Muscle of back (tissue), 11 donors: Measurements from ENCODE around the gene PPP1R12C. TPM values are rescaled to one million over a fixed set of nuclear protein-coding genes. Genes with fewer than 3 reads are reported as not detected.

ENCODE experiments used
- DNase-seq, 3 donors: peaks; one replicate each; pipeline versions ENCODE4 v3.0.0 to v3.0.0-alpha.2; 2013
- polyA plus RNA-seq, 10 donors: library from polyadenylated mRNA; unstranded; fragments of 120-200 nt; gene quantifications; one replicate each; pipeline ENCODE4 v1.2.1, GENCODE V29; 2013; ENCODE audit not compliant: insufficient read length in 10 of 10

PPP1R12C gene
- polyA plus RNA-seq, 10 donors: 49.8 to 104 (median 82.2) TPM

DNA sequence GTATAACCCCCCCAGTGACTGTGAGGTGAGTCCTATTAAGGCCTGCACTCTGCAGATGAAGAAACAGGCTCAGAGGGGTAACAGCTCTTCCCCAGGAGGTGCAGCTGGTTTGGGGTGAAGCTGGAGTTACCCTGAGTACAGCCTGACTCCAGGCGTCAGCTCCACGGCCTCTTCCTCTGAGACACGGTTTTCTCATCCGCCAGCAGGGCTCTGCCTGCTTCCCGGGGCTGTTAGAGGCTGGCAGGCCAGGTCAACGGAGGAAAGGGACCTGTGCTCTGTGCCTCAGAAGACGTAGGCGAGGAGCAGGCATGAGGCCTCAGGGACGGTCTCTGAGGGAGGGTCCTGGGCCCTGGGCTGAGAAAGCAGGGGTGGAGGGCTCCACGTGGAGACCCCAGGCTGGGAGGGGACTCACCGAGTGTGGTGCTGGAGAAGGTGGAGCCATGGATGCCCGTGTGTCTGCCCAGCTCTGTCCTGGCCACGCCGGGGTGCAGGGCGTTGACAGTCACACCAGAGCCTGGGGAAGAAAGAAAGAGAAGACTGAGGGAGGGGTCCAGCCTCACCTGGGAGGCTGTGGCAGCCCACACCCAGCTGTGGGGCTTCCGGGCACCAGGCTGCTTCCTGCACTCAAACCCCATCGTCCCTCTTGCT lies 70.3 kb downstream of the PPP1R12C start:
- no peak for DNase-seq

GRCh38 chr19:55044771-55045716 lies 72.4 kb downstream of the PPP1R12C start:
- DNase-seq: no peak

GRCh38 chr19:55044286-55044685 lies 73.2 kb downstream of the PPP1R12C start:
- no peak for DNase-seq

DNA sequence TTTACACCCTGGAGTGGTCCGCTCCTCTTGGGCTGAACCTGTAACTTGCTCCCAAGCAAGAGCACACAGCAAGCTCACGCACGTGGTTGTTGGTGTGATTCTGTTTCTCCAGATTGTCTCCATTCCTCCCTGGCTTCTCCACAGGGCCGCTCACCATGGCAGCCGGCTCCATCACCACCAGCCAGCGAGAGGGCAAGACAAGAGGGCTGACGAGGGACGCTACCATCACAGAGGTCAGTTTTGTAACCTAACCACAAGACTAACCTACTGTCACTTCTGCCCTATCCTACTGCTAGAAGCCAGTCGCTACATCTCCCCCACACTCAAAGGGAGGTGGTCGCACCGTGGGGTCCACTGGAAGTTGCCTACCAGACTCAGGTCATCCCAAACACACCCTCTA lies 74.7 kb downstream of the PPP1R12C start:
- DNase-seq: no peak

DNA sequence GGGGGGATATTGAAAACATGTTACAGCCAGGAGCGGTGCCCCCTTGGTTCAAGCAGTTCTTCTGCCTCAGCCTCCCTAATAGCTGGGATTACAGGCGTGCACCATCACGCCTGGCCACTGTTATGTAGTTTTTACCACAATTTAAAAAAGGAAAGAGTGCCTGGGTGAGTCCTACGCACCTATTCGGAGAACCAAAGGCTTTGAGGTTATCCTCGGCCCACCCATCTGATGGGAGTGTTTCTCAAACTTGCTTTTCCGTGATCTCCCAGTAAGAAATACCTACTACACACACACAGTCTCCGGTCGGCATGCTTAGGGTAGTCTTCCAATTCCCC lies 75.1 kb downstream of the PPP1R12C start:
- no peak for DNase-seq

DNA sequence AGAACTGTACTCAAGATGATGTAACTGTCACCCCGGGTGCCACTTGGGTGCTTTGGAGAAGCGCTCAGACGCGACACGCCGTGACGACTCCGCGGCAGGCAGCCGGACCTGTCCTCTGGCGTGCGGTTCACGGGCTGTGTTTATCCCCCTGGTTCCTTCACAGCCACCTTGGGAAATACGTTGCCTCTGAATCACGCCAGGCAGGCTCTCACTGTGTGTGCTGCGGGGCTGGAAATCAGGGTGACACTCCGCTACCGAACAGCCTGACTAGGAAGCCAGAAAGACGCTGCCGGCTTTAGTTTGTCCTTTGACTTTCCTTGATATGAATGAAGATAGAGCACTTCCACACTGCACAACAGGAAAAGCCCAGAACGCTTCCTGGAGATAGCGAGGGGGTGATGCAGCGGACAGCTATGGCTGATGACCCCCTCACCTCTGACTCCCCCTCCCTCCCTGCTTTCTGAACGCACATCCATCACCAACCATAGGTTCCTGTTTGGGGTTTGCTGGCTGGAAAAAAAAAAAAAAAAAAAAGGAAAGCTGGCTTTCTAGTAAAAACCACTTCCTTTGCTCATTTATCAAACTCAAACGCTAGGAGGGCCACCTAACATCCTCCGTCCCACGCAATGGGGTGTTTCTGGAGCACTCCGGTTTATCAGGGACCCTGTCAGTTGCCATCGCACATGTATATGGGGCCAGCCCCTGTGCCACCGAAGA lies 75.7 kb downstream of the PPP1R12C start:
- no peak for DNase-seq

DNA sequence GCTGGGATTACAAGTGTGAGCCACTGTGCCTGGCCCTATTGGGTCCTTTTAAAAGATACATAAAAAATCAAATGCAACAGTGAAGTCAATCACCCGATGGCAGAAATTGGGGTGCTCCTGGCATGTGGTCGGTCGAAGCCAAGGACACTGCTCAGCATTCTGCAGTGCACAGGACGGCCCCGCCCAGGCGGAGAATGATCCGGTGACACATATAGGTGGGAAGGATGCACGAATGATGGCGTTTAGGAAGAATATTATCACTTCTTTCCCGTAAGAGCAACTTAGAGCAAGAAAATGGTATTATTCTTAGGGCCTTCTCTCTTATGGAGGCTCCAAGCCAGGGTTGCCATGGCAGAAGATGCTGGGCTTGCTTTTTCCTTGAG lies 76.2 kb downstream of the PPP1R12C start:
- DNase-seq: no peak

Other genes starting within 250 kb of the PPP1R12C start
- under 1 TPM in 9 of 10 donors, not detected in 1; 0.12 to 0.67 (median 0.41) TPM for gene FCAR, start 243.4 kb downstream of the PPP1R12C start, polyA plus RNA-seq
- gene NCR1, start 211.5 kb downstream of the PPP1R12C start, polyA plus RNA-seq: under 1 TPM in 7 of 10 donors, not detected in 3; 0.11 to 0.68 (median 0.40) TPM
- under 1 TPM in 4 of 10 donors, not detected in 6; 0.34 to 0.53 (median 0.41) TPM for gene NLRP7, start 170.1 kb downstream of the PPP1R12C start, polyA plus RNA-seq
- 1 to 10 TPM in 6 of 10 donors, under 1 TPM in 4; 0.58 to 5.6 (median 1.1) TPM for gene NLRP2, start 151.3 kb downstream of the PPP1R12C start, polyA plus RNA-seq
- under 1 TPM in 9 of 10 donors, not detected in 1; 0.12 to 0.72 (median 0.20) TPM for gene GP6, start 79.4 kb downstream of the PPP1R12C start, polyA plus RNA-seq
- 10 to 100 TPM in 7 of 10 donors, 1 to 10 TPM in 3; 8.4 to 14.9 (median 11.5) TPM for gene RDH13, start 54.5 kb downstream of the PPP1R12C start, polyA plus RNA-seq
- gene EPS8L1, start 41.8 kb downstream of the PPP1R12C start, polyA plus RNA-seq: 1 to 10 TPM; 2.8 to 9.1 (median 4.7) TPM
- gene TNNT1, start 31.6 kb upstream of the PPP1R12C start, polyA plus RNA-seq: 1,000 to 10,000 TPM in 2 of 10 donors, 100 to 1,000 TPM in 8; 199 to 1,145 (median 658) TPM
- gene TNNI3, start 40.1 kb upstream of the PPP1R12C start, polyA plus RNA-seq: 1 to 10 TPM in 9 of 10 donors, under 1 TPM in 1; 0.88 to 4.7 (median 2.2) TPM
- gene DNAAF3, start 49.0 kb upstream of the PPP1R12C start, polyA plus RNA-seq: under 1 TPM; 0.15 to 0.92 (median 0.54) TPM
- under 1 TPM in 6 of 10 donors, not detected in 4; 0.05 to 0.13 (median 0.07) TPM for gene SYT5, start 62.7 kb upstream of the PPP1R12C start, polyA plus RNA-seq
- 1 to 10 TPM in 1 of 10 donors, under 1 TPM in 9; 0.20 to 1.2 (median 0.56) TPM for gene PTPRH, start 91.9 kb upstream of the PPP1R12C start, polyA plus RNA-seq
- gene TMEM86B, start 111.1 kb upstream of the PPP1R12C start, polyA plus RNA-seq: 1 to 10 TPM; 1.4 to 3.5 (median 2.9) TPM
- gene PPP6R1, start 141.4 kb upstream of the PPP1R12C start, polyA plus RNA-seq: 10 to 100 TPM; 21.5 to 31.9 (median 27.8) TPM
- gene HSPBP1, start 162.5 kb upstream of the PPP1R12C start, polyA plus RNA-seq: 10 to 100 TPM; 14.6 to 29.6 (median 21.2) TPM
- gene BRSK1, start 166.4 kb upstream of the PPP1R12C start, polyA plus RNA-seq: 10 to 100 TPM in 1 of 10 donors, 1 to 10 TPM in 9; 5.0 to 10.9 (median 8.0) TPM
- gene TMEM150B, start 207.7 kb upstream of the PPP1R12C start, polyA plus RNA-seq: 1 to 10 TPM in 2 of 10 donors, under 1 TPM in 8; 0.45 to 1.3 (median 0.68) TPM
- gene KMT5C, start 222.2 kb upstream of the PPP1R12C start, polyA plus RNA-seq: 10 to 100 TPM; 12.8 to 29.0 (median 18.0) TPM
- 1 to 10 TPM in 2 of 10 donors, under 1 TPM in 3, not detected in 5; 0.08 to 3.0 (median 0.24) TPM for gene COX6B2, start 237.1 kb upstream of the PPP1R12C start, polyA plus RNA-seq
- under 1 TPM in 1 of 10 donors, not detected in 9; 0.07 TPM for gene GARIN5B, start 245.6 kb upstream of the PPP1R12C start, polyA plus RNA-seq